HUES64 (cell line): ENCODE measurements around the gene CD1B. TPM values are rescaled to one million over a fixed set of nuclear protein-coding genes. Genes with fewer than 3 reads are reported as not detected.
"Not testable (repeated sequence)": the region's sequence is repeated elsewhere in the genome, so short reads cannot be mapped to it uniquely, and the experiment has no call there.

Experiments used
- H3K27ac ChIP-seq: 2 replicates; pipeline ENCODE4 v1.7.0; 2013; ENCODE audit warnings: low read depth, low read length, inconsistent platforms
- H3K27me3 ChIP-seq: 2 replicates; pipeline ENCODE4 v1.6.1; 2013; ENCODE audit warnings: mild to moderate bottlenecking, low read length; ENCODE audit not compliant: insufficient read depth
- H3K36me3 ChIP-seq: 2 replicates; pipeline ENCODE4 v1.6.1; 2013; ENCODE audit warnings: mild to moderate bottlenecking, low read length; ENCODE audit not compliant: insufficient read depth
- H3K4me1 ChIP-seq: 2 replicates; pipeline ENCODE4 v1.6.1; 2013; ENCODE audit warnings: mild to moderate bottlenecking, low read length, moderate library complexity; ENCODE audit not compliant: insufficient read depth
- H3K4me3 ChIP-seq: 2 replicates; pipeline ENCODE4 v1.5.1; 2013; ENCODE audit warnings: mild to moderate bottlenecking, low read length, moderate library complexity
- H3K9ac ChIP-seq: 2 replicates; pipeline ENCODE4 v1.6.1; 2013; ENCODE audit warnings: mild to moderate bottlenecking, low read depth, low read length
- H3K9me3 ChIP-seq: 2 replicates; pipeline ENCODE4 v1.6.1; 2013; ENCODE audit warnings: low read depth, low read length; ENCODE audit not compliant: insufficient read depth
- WGBS: fragments of 150-250, 120-280 bp; methylation state at CpG from one replicate; pipeline ENCODE4 v1.1.7; 2013; ENCODE audit warnings: missing lambda C conversion rate; 5-methylcytosine and 5-hydroxymethylcytosine counted together
- polyA plus RNA-seq, 2 experiments: library from polyadenylated mRNA; stranded (reverse); fragments of 50-300 nt; gene quantifications; one replicate each; pipeline ENCODE4 v1.2.3, GENCODE V29; 2013

Gene CD1B
- polyA plus RNA-seq (2013, experiment 1 of 2) = not detected
- not detected for polyA plus RNA-seq (2013, experiment 2 of 2)

- H3K27me3 ChIP-seq = no peaks in the 10 kb centered on the region
- WGBS = 92% methylated on average over 1 of the region's 2 CpGs
Observed at GRCh38 chr1:158331481-158332150, at the start of gene CD1B. Gene CD1B, minus strand, starts transcription at chr1:158331531. Its CDS starts 108 bp downstream, at chr1:158331423.

GRCh38 chr1:158374860-158375259, 43.5 kb upstream of the CD1B start:
- Histone ChIP-seq H3K27me3 (no peaks in the 10 kb centered on the region), H3K27ac (no peak overlapping the region), H3K9ac (no peak overlapping the region), H3K4me1 (no peaks in the 10 kb centered on the region), H3K4me3 (no peak overlapping the region), H3K9me3 (no peaks in the 10 kb centered on the region), H3K36me3 (no peaks in the 10 kb centered on the region)
- WGBS = no CpG with 5 or more reads among the region's 1 CpG

More at GRCh38 chr1:158331481-158332150, at the start of gene CD1B:
- H3K9ac ChIP-seq = no peak within 1 kb of the TSS
- H3K4me3 ChIP-seq = no peak within 1 kb of the TSS
- no peaks in the 10 kb centered on the region for H3K9me3 ChIP-seq
- H3K36me3 ChIP-seq = no peaks in the 10 kb centered on the region
- H3K27ac ChIP-seq = no peak within 1 kb of the TSS
- no peaks in the 10 kb centered on the region for H3K4me1 ChIP-seq

GRCh38 chr1:158374101-158374500, 42.8 kb upstream of the CD1B start:
- H3K9me3 ChIP-seq, H3K4me1 ChIP-seq, H3K9ac ChIP-seq, H3K4me3 ChIP-seq, H3K27me3 ChIP-seq, H3K27ac ChIP-seq, H3K36me3 ChIP-seq: not testable (repeated sequence)
- WGBS = 95% methylated on average over 25 of the region's 25 CpGs

GRCh38 chr1:158371188-158371953, 40.0 kb upstream of the CD1B start:
- Histone ChIP-seq H3K27ac (no peak overlapping the region), H3K27me3 (no peaks in the 10 kb centered on the region), H3K9me3 (no peaks in the 10 kb centered on the region), H3K4me1 (no peaks in the 10 kb centered on the region), H3K4me3 (no peak overlapping the region), H3K9ac (no peak overlapping the region), H3K36me3 (no peaks in the 10 kb centered on the region)
- WGBS = 93% methylated on average over 6 of the region's 6 CpGs

- H3K9me3 ChIP-seq = no peaks in the 10 kb centered on the region
- H3K27me3 ChIP-seq = no peaks in the 10 kb centered on the region
- H3K36me3 ChIP-seq = no peaks in the 10 kb centered on the region
- no peak overlapping the region for H3K4me3 ChIP-seq
- no peak overlapping the region for H3K9ac ChIP-seq
- H3K27ac ChIP-seq = no peak overlapping the region
- H3K4me1 ChIP-seq = no peaks in the 10 kb centered on the region
Observed at GRCh38 chr1:158366783-158367182, 35.5 kb upstream of the CD1B start.

GRCh38 chr1:158362941-158363340, 31.6 kb upstream of the CD1B start:
- Histone ChIP-seq H3K36me3 (no peaks in the 10 kb centered on the region), H3K4me1 (no peaks in the 10 kb centered on the region), H3K4me3 (no peak overlapping the region), H3K9ac (no peak overlapping the region), H3K27ac (no peak overlapping the region), H3K9me3 (no peaks in the 10 kb centered on the region), H3K27me3 (no peaks in the 10 kb centered on the region)
- 86% methylated on average over 1 of the region's 1 CpG for WGBS

GRCh38 chr1:158362482-158362881, 31.2 kb upstream of the CD1B start:
- Histone ChIP-seq H3K27me3 (no peaks in the 10 kb centered on the region), H3K27ac (no peak overlapping the region), H3K9me3 (no peaks in the 10 kb centered on the region), H3K36me3 (no peaks in the 10 kb centered on the region), H3K4me3 (no peak overlapping the region), H3K4me1 (no peaks in the 10 kb centered on the region), H3K9ac (no peak overlapping the region)
- 84% methylated on average over 1 of the region's 1 CpG for WGBS

GRCh38 chr1:158357441-158357840, 26.1 kb upstream of the CD1B start:
- Histone ChIP-seq H3K36me3 (no peaks in the 10 kb centered on the region), H3K4me3 (no peak overlapping the region), H3K27ac (no peak overlapping the region), H3K9me3 (no peaks in the 10 kb centered on the region), H3K4me1 (no peaks in the 10 kb centered on the region), H3K27me3 (no peaks in the 10 kb centered on the region), H3K9ac (no peak overlapping the region)
- WGBS = no CpG with 5 or more reads among the region's 1 CpG

- H3K36me3 ChIP-seq = no peaks in the 10 kb centered on the region
- H3K4me3 ChIP-seq = no peak overlapping the region
- 97% methylated on average over 3 of the region's 3 CpGs for WGBS
- H3K4me1 ChIP-seq = no peaks in the 10 kb centered on the region
- H3K27ac ChIP-seq = no peak overlapping the region
- H3K27me3 ChIP-seq = no peaks in the 10 kb centered on the region
- H3K9ac ChIP-seq = no peak overlapping the region
- no peaks in the 10 kb centered on the region for H3K9me3 ChIP-seq
Observed at GRCh38 chr1:158356616-158357015, 25.3 kb upstream of the CD1B start.

GRCh38 chr1:158355773-158356285, 24.5 kb upstream of the CD1B start:
- 91% methylated on average over 10 of the region's 10 CpGs for WGBS
- Histone ChIP-seq H3K36me3 (no peaks in the 10 kb centered on the region), H3K4me1 (no peaks in the 10 kb centered on the region), H3K27ac (no peak overlapping the region), H3K4me3 (no peak overlapping the region), H3K9me3 (no peaks in the 10 kb centered on the region), H3K9ac (no peak overlapping the region), H3K27me3 (no peaks in the 10 kb centered on the region)

GRCh38 chr1:158354255-158354654, 22.9 kb upstream of the CD1B start:
- Histone ChIP-seq H3K9ac (no peak overlapping the region), H3K9me3 (no peaks in the 10 kb centered on the region), H3K4me3 (no peak overlapping the region), H3K27me3 (no peaks in the 10 kb centered on the region), H3K4me1 (no peaks in the 10 kb centered on the region), H3K36me3 (no peaks in the 10 kb centered on the region), H3K27ac (no peak overlapping the region)
- 95% methylated on average over 2 of the region's 2 CpGs for WGBS
